H54 (cell line): ENCODE results near the gene TEX26.
"Not testable (repeated sequence)": the region's sequence is repeated elsewhere in the genome, so short reads cannot be mapped to it uniquely, and the experiment has no call there.

Experiments used
- DNase-seq: peaks from one replicate; pipeline ENCODE4 v3.0.0; 2011; ENCODE audit warnings: low spot score, mixed read lengths; ENCODE audit not compliant: insufficient read length
- FAIRE-seq: peaks from 3 replicates; lab custom pipeline; 2011; peaks lifted over from hg19 to GRCh38; lab: Jason Lieb, UNC
- POLR2A ChIP-seq: IDR thresholded peaks from 2 replicates; pipeline ENCODE4 v1.6.1; 2011; ENCODE audit warnings: low read depth, mild to moderate bottlenecking, low read length

The TEX26 gene

DNA sequence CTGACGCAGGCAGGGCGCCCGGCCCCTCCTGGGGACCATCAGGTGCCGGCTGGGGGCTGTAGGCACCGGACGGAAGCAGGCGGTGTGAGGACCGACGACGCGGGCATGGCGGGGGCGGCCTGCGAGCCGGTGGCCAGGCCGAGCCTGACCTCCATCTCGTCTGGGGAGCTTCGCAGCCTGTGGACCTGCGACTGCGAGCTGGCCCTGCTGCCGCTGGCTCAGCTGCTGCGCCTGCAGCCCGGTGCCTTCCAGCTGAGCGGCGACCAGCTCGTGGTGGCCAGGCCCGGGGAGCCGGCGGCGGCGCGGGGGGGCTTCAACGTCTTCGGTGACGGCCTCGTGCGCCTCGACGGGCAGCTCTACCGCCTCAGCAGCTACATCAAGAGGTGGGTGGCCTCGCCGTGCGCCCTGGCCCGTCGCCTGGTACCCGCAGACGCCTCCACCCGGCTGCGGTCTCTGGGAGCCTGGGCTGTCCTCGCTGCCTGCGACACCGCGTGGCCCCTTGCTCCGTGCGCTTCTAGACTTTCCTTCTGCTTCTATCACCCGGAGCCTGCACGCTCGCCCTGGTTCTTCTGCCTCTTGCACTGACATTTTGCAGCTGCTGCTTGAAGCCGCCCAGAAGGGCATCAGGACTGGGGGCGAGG is 25.9 kb upstream of the TEX26 start:
- DNase-seq (no peak), FAIRE-seq (no peak)
- no peak for TF ChIP-seq POLR2A

DNA sequence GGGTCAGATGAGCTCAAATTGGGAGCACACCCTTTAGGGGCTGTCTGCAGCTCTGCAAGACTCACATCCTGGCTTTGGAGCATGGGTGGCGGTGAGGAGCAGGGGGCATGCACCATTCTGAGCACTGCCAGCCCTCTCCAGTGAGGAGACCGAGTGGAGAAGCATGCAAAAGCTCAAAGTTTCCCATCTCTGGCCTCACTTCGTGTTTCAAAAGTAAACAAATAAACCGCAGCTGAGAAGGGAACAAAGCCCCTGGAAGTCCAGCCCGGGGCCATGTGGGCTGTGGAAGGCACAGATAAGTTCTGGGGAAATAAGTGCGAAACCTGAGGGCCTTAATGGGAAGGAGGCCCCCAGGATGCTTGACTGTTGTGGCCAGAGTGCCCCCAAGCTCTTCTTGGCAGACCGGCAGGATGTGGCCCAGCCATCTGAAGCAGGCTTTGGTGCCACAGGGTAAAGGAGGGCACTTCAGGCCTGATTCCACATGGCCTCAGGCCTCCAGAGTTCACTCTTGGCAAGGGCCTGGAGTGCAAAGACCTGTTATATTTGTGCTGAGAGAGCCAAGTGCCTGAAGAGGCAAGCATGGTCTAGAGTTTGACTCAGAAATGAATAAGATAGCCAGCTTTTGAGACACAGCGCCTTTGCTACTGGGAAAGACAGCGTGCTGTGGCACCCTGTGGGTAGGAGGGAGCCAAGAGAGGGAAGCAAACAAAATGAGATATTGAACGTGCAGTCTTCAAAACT is 25.2 kb upstream of the TEX26 start:
- FAIRE-seq, result no peak
- no peak for DNase-seq
- no peak for TF ChIP-seq POLR2A

GRCh38 chr13:30908416-30908980 is 24.0 kb upstream of the TEX26 start:
- FAIRE-seq (no peak), DNase-seq (no peak)
- TF ChIP-seq POLR2A, result no peak

DNA sequence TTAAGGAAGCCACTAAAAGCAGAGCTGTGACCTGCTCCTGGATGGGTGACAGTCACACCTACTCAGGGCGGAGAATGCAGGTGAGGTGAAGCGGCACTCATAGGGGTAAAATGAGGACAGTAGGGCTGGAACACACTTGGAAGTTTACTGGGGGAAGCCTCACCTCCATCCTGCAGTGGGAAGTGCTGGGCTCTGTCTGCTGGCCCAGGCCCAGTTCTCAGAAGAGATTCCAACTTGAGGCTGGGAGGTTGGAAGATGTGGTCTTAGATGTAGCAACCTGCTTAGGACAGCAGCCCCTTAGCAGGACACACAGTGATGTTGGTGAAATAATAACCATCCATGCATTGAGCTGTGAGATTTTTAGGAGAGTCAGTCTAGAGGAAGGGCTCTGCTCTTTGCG is 21.8 kb upstream of the TEX26 start:
- no peak for TF ChIP-seq POLR2A
- DNase-seq (no peak), FAIRE-seq (no peak)

GRCh38 chr13:30915691-30916541 is 16.5 kb upstream of the TEX26 start:
- TF ChIP-seq POLR2A, result no peak
- no peak for FAIRE-seq
- no peak for DNase-seq

GRCh38 chr13:30916991-30917390 is 15.5 kb upstream of the TEX26 start:
- no peak for TF ChIP-seq POLR2A
- no peak for FAIRE-seq
- no peak for DNase-seq

DNA sequence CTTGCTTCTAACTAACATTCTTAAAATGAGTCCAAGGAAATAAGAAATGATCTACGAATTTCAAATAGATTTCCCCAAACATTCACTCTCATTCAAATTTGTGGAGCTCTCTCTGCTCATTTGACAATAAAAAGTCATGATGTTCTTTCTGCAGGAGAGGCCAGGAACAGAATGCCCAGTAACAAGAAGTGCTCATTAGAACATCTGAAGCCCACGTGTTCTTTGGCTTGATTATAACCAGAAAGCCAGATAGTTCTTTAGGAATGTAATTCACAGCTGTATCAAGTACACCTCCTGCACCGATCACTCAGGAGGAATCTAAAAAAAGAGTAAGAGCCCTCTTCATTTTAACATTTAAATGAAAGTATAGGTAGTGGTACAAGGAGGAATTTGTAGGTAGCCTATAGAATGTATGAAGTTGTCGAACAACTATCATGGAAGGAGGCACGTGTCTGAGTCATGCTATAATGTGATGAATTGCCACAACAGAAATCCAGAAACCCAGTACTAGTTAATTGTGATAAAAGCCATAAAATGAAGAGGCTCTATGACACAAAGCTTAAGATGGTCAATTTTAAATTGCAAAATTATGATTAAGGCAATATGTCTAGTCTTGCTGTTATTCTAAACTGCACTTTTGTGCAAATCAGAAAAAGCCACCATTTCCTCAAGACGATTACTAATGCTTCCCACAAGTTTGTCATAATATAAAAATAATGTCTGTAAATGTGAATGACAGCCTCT is 13.6 kb upstream of the TEX26 start:
- FAIRE-seq, result no peak
- DNase-seq, result no peak
- no peak for TF ChIP-seq POLR2A

- no peak for DNase-seq
- no peak for TF ChIP-seq POLR2A
- no peak for FAIRE-seq
These were observed 12.1 kb upstream of the TEX26 start for GRCh38 chr13:30920162-30920909.

DNA sequence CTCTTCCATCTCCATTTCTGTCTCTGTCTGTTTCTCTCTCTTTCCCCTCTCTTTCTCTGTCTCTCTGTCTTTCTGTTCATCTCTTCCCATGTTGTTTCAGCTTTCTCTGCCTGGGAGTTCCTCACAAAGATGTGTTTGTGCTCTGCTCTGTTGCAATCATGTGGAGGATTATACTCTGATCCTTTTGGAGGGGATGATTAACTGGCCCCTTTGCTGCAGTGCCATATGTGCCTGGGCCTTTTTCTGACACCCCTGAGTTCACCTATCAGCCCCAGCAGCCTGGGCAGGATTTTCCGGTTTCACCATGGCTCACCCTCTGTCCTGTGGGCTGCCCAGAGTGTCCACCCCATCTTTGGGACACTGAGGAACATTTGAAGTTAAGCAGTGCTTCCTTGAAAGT is 9.0 kb upstream of the TEX26 start:
- DNase-seq (no peak), FAIRE-seq (no peak)
- no peak for TF ChIP-seq POLR2A

GRCh38 chr13:30924721-30925120 is 7.7 kb upstream of the TEX26 start:
- no peak for TF ChIP-seq POLR2A
- DNase-seq (no peak), FAIRE-seq (no peak)

DNA sequence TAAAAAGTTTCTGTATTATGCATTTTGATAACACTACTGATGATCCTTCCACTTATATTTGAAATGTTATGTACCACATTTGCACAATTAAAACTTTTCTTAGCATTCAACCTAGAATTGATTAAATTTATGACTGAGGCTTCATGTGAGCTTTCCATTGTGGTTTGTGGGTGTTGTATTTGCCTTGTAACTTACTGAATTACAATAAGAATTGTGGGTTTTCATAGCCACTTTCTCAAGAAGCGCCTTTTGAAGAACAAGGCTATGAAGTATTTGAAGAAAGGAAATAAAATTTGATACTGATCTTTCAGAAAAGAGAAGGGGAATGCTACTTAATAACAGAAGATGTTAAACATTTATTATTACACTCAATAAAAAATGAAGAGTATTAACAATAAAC is 7.0 kb upstream of the TEX26 start:
- no peak for DNase-seq
- TF ChIP-seq POLR2A, result no peak
- FAIRE-seq, result no peak

GRCh38 chr13:30926781-30927180 is 5.7 kb upstream of the TEX26 start:
- DNase-seq (no peak), FAIRE-seq (no peak)
- no peak for TF ChIP-seq POLR2A

DNA sequence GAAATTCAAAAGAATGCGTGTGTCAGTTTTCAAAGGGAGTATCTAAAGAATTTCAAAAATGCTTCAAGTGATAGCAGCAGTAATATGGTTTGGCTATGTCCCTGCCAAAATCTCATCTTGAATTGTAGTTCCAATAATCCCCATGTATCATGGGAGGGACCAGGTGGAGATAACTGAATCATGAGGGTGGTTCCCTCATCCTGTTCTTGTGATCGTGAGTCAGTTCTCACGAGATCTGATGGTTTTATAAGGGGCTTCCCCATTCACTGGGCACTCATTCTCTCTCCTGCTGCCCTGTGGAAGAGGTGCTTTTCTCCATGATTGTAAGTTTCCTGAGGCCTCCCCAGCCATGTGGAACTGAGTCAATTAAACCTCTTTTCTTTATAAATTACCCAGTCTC is 5.3 kb upstream of the TEX26 start:
- DNase-seq, FAIRE-seq: not testable (repeated sequence)
